Right lobe of liver (tissue), 4 donors: ENCODE data around the gene KCNN3.

Experiments
- CTCF ChIP-seq, 4 donors: fragments of 200-600 bp in 3 of 4; fragments of 450-650 bp in 1 of 4; IDR thresholded peaks; one replicate each; pipeline versions ENCODE4 v1.5.1 to v1.8.0; 2016 to 2022; ENCODE audit warnings: antibody characterized with exemption in 4 of 4, mild to moderate bottlenecking in 2 of 4
- POLR2A ChIP-seq: fragments of 450-650 bp; IDR thresholded peaks from one replicate; pipeline ENCODE4 v1.6.1; 2017; ENCODE audit warnings: antibody characterized with exemption, mild to moderate bottlenecking
- donor health status: DM: no; HTN: no; CAD: no.
- donor health status: DM: no; HTN: no; CAD: no.
- donor health status: DM: no; HTN: yes; CAD: no.

GRCh38 chr1:154730986-154731489 lies 139.0 kb downstream of the KCNN3 start:
- TF ChIP-seq POLR2A (no peak), CTCF (IDR thresholded peaks at IDR 0.05) (no peak)
